ENCODE measurements around the gene SLC38A10. TPM values are rescaled to one million over a fixed set of nuclear protein-coding genes. Genes with fewer than 3 reads are reported as not detected.
"Not testable (repeated sequence)": the region's sequence is repeated elsewhere in the genome, so short reads cannot be mapped to it uniquely, and the experiment has no call there.

SLC38A10 gene
- total RNA-seq, 1 experiment from 2014 or later: 20.8 TPM

- Histone ChIP-seq H3K36me3 (ENCODE audit: insufficient read depth, low read length) (no peaks in the 10 kb centered on the region), H3K27me3 (ENCODE audit: low read length) (no peaks in the 10 kb centered on the region), H3K9ac (ENCODE audit: low read length) (no peak overlapping the region)
Observed at GRCh38 chr17:81231121-81231645, 63.9 kb downstream of the SLC38A10 start.

GRCh38 chr17:81230043-81230820 lies 64.9 kb downstream of the SLC38A10 start:
- H3K4me1 ChIP-seq (ENCODE audit: low read length): no peaks in the 10 kb centered on the region
- DNase-seq: peak; percentile 79
- H3K4me3 ChIP-seq (ENCODE audit: low read length): no peak overlapping the region
- H3K79me2 ChIP-seq (ENCODE audit: low read length): no peaks in the 10 kb centered on the region
- H3K27me3 ChIP-seq (ENCODE audit: low read length): no peaks in the 10 kb centered on the region
- H2AFZ ChIP-seq (ENCODE audit: low read length): no peak overlapping the region
- no peaks in the 10 kb centered on the region for H4K20me1 ChIP-seq (ENCODE audit: insufficient read depth, low read depth, low read length)
- no peaks in the 10 kb centered on the region for H3K36me3 ChIP-seq (ENCODE audit: insufficient read depth, low read length)
- no peaks in the 10 kb centered on the region for H3K9me3 ChIP-seq (ENCODE audit: low read length)
- no peak overlapping the region for H3K4me2 ChIP-seq (ENCODE audit: low read depth, low read length, poor library complexity, severe bottlenecking)
- no peak overlapping the region for H3K9ac ChIP-seq (ENCODE audit: low read length)
- no peaks in the 10 kb centered on the region for H3K9me2 ChIP-seq (replicated peaks; ENCODE audit: insufficient read depth, low read length)
- no peak overlapping the region for H3K27ac ChIP-seq (ENCODE audit: low read length)

More at GRCh38 chr17:81231121-81231645, 63.9 kb downstream of the SLC38A10 start:
- Histone ChIP-seq H3K9me2 (replicated peaks; ENCODE audit: insufficient read depth, low read length) (no peaks in the 10 kb centered on the region), H3K9me3 (ENCODE audit: low read length) (no peaks in the 10 kb centered on the region), H4K20me1 (ENCODE audit: insufficient read depth, low read depth, low read length) (no peaks in the 10 kb centered on the region), H3K79me2 (ENCODE audit: low read length) (no peaks in the 10 kb centered on the region; the same call in 1 of the 2 replicates), H3K27ac (ENCODE audit: low read length) (no peak overlapping the region), H3K4me2 (ENCODE audit: low read depth, low read length, poor library complexity, severe bottlenecking) (no peak overlapping the region), H2AFZ (ENCODE audit: low read length) (no peak overlapping the region), H3K4me3 (ENCODE audit: low read length) (no peak overlapping the region), H3K4me1 (ENCODE audit: low read length) (no peaks in the 10 kb centered on the region)
- DNase-seq: no peak

DNA sequence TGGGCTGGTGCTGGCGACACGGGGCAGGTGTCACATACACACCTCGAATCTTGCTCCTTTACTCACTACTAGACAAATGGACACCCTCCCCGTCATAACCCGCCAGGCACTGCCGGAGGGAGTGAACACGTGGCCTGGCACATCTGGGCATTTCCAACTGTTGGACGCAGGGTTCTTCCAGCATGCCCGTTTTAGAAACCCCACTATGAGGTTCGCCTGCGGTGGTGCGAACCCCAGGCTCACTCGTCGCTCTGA lies 65.5 kb downstream of the SLC38A10 start:
- no peak overlapping the region for H2AFZ ChIP-seq (ENCODE audit: low read length)
- no peaks in the 10 kb centered on the region for H3K27me3 ChIP-seq (ENCODE audit: low read length)
- no peak for DNase-seq
- H3K27ac ChIP-seq (ENCODE audit: low read length): no peak overlapping the region
- no peak overlapping the region for H3K9ac ChIP-seq (ENCODE audit: low read length)
- no peaks in the 10 kb centered on the region for H3K36me3 ChIP-seq (ENCODE audit: insufficient read depth, low read length)
- no peak overlapping the region for H3K4me3 ChIP-seq (ENCODE audit: low read length)
- no peaks in the 10 kb centered on the region for H3K79me2 ChIP-seq (ENCODE audit: low read length)
- no peak overlapping the region for H3K4me2 ChIP-seq (ENCODE audit: low read depth, low read length, poor library complexity, severe bottlenecking)
- H3K9me2 ChIP-seq (replicated peaks; ENCODE audit: insufficient read depth, low read length): no peaks in the 10 kb centered on the region
- H3K4me1 ChIP-seq (ENCODE audit: low read length): no peaks in the 10 kb centered on the region
- H4K20me1 ChIP-seq (ENCODE audit: insufficient read depth, low read depth, low read length): no peaks in the 10 kb centered on the region
- no peaks in the 10 kb centered on the region for H3K9me3 ChIP-seq (ENCODE audit: low read length)

DNA sequence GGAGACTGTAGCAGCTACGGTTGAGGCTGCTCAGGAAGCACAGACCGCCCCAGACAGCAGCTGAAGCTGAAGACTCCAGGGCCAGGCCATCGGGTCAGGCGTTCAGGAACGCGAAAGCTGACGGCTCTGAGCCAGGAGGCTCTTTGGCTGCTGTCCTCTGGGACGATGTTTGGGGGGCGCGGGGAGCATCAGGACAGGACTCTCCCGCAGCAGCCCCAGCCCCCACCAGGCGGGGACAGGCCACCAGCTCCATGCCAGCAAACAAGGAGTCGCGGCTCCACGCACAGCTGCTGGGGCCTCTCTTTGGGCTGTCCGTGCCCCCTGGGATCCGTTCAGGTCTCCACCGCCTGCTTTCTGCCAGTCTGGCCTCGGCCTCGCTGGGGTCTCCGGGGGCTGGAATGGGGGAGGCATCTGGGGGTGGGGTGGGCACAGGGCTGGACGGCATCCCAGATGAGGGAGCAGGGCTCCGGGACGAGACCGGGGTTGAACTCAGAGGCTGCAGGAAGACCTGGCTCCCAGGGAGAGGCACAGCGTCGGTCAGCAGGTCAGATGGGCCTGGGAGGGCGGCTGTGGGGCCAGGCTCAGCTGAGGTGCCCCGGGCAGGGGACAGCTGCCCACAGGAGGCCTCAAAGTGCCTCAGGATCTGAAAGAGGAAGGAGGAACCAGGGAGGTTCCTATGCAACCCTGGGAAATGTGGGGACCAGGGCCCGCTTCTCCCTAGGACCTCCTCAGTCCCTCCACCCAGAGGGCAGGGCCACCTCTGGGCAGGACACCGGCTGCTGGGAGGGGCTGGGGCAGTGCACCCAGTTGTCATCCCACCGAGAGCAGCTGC lies 66.1 kb downstream of the SLC38A10 start:
- no peak overlapping the region for H3K4me2 ChIP-seq (ENCODE audit: low read depth, low read length, poor library complexity, severe bottlenecking)
- H3K36me3 ChIP-seq (ENCODE audit: insufficient read depth, low read length): no peaks in the 10 kb centered on the region
- no peak overlapping the region for H3K27ac ChIP-seq (ENCODE audit: low read length)
- H4K20me1 ChIP-seq (ENCODE audit: insufficient read depth, low read depth, low read length): no peaks in the 10 kb centered on the region
- no peak overlapping the region for H3K4me3 ChIP-seq (ENCODE audit: low read length)
- H3K9me2 ChIP-seq (replicated peaks; ENCODE audit: insufficient read depth, low read length): no peaks in the 10 kb centered on the region
- H2AFZ ChIP-seq (ENCODE audit: low read length): no peak overlapping the region
- H3K4me1 ChIP-seq (ENCODE audit: low read length): no peaks in the 10 kb centered on the region
- no peak overlapping the region for H3K9ac ChIP-seq (ENCODE audit: low read length)
- H3K79me2 ChIP-seq (ENCODE audit: low read length): no peaks in the 10 kb centered on the region
- no peaks in the 10 kb centered on the region for H3K9me3 ChIP-seq (ENCODE audit: low read length)
- no peaks in the 10 kb centered on the region for H3K27me3 ChIP-seq (ENCODE audit: low read length)
- no peak for DNase-seq

DNA sequence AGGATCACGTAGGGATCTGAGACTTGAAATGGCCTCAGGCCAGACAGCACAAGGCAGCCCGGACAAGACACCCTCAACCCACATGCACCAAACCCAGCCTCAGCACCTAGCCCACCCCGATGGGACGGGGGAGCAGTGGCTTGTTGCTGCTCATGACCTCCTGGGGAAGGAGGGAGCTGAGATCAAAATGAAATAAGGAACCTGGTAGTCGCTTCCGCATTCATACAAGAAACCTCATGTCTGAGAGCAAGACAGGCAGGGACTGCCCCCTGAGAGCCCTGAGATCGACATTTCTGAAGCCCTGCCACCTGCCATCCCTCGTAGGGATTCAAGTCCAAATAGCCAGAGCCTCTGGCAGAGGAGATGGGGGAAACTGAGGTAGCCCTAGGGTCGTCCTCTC lies 66.7 kb downstream of the SLC38A10 start:
- H3K9ac ChIP-seq (ENCODE audit: low read length): no peak overlapping the region
- no peak overlapping the region for H3K4me2 ChIP-seq (ENCODE audit: low read depth, low read length, poor library complexity, severe bottlenecking)
- no peaks in the 10 kb centered on the region for H3K9me2 ChIP-seq (replicated peaks; ENCODE audit: insufficient read depth, low read length)
- H3K4me1 ChIP-seq (ENCODE audit: low read length): no peaks in the 10 kb centered on the region
- no peak overlapping the region for H3K4me3 ChIP-seq (ENCODE audit: low read length)
- H2AFZ ChIP-seq (ENCODE audit: low read length): no peak overlapping the region
- H3K27me3 ChIP-seq (ENCODE audit: low read length): no peaks in the 10 kb centered on the region
- no peak for DNase-seq
- H3K27ac ChIP-seq (ENCODE audit: low read length): no peak overlapping the region
- H3K36me3 ChIP-seq (ENCODE audit: insufficient read depth, low read length): no peaks in the 10 kb centered on the region
- H3K9me3 ChIP-seq (ENCODE audit: low read length): no peaks in the 10 kb centered on the region
- no peaks in the 10 kb centered on the region for H3K79me2 ChIP-seq (ENCODE audit: low read length)
- H4K20me1 ChIP-seq (ENCODE audit: insufficient read depth, low read depth, low read length): no peaks in the 10 kb centered on the region

- not testable (repeated sequence) for H2AFZ ChIP-seq (ENCODE audit: low read length); H3K79me2 ChIP-seq (ENCODE audit: low read length); H3K4me3 ChIP-seq (ENCODE audit: low read length); H3K36me3 ChIP-seq (ENCODE audit: insufficient read depth, low read length); H3K4me1 ChIP-seq (ENCODE audit: low read length); DNase-seq; H3K27ac ChIP-seq (ENCODE audit: low read length); H4K20me1 ChIP-seq (ENCODE audit: insufficient read depth, low read depth, low read length); H3K9me2 ChIP-seq (replicated peaks; ENCODE audit: insufficient read depth, low read length); H3K9ac ChIP-seq (ENCODE audit: low read length); H3K4me2 ChIP-seq (ENCODE audit: low read depth, low read length, poor library complexity, severe bottlenecking); H3K27me3 ChIP-seq (ENCODE audit: low read length); H3K9me3 ChIP-seq (ENCODE audit: low read length)
Observed at GRCh38 chr17:81227630-81228029, 67.5 kb downstream of the SLC38A10 start.

GRCh38 chr17:81223762-81224130 lies 71.4 kb downstream of the SLC38A10 start:
- no peak overlapping the region for H3K9ac ChIP-seq (ENCODE audit: low read length)
- H3K9me3 ChIP-seq (ENCODE audit: low read length): no peaks in the 10 kb centered on the region
- peaks cover 9% of the 10 kb centered on the region for H3K4me1 ChIP-seq (ENCODE audit: low read length)
- no peak overlapping the region; the same call in 1 of the 2 replicates for H2AFZ ChIP-seq (ENCODE audit: low read length)
- H3K4me3 ChIP-seq (ENCODE audit: low read length): no peak overlapping the region
- H3K79me2 ChIP-seq (ENCODE audit: low read length): peaks cover 4% of the 10 kb centered on the region; the same call in 1 of the 2 replicates
- no peaks in the 10 kb centered on the region for H3K9me2 ChIP-seq (replicated peaks; ENCODE audit: insufficient read depth, low read length)
- H3K27me3 ChIP-seq (ENCODE audit: low read length): no peaks in the 10 kb centered on the region
- no peaks in the 10 kb centered on the region for H4K20me1 ChIP-seq (ENCODE audit: insufficient read depth, low read depth, low read length)
- no peak for DNase-seq
- H3K27ac ChIP-seq (ENCODE audit: low read length): no peak overlapping the region
- no peaks in the 10 kb centered on the region for H3K36me3 ChIP-seq (ENCODE audit: insufficient read depth, low read length)
- H3K4me2 ChIP-seq (ENCODE audit: low read depth, low read length, poor library complexity, severe bottlenecking): no peak overlapping the region

Data from Karpas-422 (cell line).